ENCODE measurements around the gene COPS7A.

GRCh38 chr12:6745741-6746525, 22.1 kb downstream of the COPS7A start:
- TF ChIP-seq CTCF (IDR thresholded peaks at IDR 0.05) (no peak), EP300 (IDR thresholded peaks at IDR 0.05) (no peak), POLR2A (IDR thresholded peaks at IDR 0.05) (no peak), POLR2AphosphoS5 (IDR thresholded peaks at IDR 0.05) (no peak)

Measured in sigmoid colon (tissue), 4 donors.